ENCODE results near the gene TASP1.

DNA sequence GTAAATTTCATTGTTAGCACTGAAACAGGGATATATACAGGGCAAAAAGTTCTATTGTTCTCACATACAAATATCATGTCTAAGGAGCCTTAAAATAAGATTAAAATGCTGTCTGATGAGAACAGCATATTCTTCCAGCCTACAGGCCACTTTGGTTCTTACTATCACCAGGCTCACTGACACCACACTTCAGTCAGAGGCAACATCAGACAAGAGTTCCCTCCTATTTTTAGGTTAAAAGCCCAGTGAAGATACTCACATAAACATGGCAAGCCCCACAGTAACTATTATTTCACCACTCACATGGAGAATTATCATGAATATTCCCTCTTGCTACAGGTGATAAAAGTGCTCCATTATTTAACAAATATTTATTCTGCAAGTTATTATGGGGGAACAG, 241.9 kb downstream of the TASP1 start:
- TF ChIP-seq, protein P1, sequence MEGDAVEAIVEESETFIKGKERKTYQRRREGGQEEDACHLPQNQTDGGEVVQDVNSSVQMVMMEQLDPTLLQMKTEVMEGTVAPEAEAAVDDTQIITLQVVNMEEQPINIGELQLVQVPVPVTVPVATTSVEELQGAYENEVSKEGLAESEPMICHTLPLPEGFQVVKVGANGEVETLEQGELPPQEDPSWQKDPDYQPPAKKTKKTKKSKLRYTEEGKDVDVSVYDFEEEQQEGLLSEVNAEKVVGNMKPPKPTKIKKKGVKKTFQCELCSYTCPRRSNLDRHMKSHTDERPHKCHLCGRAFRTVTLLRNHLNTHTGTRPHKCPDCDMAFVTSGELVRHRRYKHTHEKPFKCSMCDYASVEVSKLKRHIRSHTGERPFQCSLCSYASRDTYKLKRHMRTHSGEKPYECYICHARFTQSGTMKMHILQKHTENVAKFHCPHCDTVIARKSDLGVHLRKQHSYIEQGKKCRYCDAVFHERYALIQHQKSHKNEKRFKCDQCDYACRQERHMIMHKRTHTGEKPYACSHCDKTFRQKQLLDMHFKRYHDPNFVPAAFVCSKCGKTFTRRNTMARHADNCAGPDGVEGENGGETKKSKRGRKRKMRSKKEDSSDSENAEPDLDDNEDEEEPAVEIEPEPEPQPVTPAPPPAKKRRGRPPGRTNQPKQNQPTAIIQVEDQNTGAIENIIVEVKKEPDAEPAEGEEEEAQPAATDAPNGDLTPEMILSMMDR (IDR thresholded peaks at IDR 0.05) = no peak
- TF ChIP-seq POLR2AphosphoS5 (IDR thresholded peaks at IDR 0.05; ENCODE audit: low read depth, low read length) (no peak), TCF7L2 (IDR thresholded peaks at IDR 0.05; ENCODE audit: low read depth, low read length) (no peak)
- TF ChIP-seq, protein P2, sequence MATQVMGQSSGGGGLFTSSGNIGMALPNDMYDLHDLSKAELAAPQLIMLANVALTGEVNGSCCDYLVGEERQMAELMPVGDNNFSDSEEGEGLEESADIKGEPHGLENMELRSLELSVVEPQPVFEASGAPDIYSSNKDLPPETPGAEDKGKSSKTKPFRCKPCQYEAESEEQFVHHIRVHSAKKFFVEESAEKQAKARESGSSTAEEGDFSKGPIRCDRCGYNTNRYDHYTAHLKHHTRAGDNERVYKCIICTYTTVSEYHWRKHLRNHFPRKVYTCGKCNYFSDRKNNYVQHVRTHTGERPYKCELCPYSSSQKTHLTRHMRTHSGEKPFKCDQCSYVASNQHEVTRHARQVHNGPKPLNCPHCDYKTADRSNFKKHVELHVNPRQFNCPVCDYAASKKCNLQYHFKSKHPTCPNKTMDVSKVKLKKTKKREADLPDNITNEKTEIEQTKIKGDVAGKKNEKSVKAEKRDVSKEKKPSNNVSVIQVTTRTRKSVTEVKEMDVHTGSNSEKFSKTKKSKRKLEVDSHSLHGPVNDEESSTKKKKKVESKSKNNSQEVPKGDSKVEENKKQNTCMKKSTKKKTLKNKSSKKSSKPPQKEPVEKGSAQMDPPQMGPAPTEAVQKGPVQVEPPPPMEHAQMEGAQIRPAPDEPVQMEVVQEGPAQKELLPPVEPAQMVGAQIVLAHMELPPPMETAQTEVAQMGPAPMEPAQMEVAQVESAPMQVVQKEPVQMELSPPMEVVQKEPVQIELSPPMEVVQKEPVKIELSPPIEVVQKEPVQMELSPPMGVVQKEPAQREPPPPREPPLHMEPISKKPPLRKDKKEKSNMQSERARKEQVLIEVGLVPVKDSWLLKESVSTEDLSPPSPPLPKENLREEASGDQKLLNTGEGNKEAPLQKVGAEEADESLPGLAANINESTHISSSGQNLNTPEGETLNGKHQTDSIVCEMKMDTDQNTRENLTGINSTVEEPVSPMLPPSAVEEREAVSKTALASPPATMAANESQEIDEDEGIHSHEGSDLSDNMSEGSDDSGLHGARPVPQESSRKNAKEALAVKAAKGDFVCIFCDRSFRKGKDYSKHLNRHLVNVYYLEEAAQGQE (IDR thresholded peaks at IDR 0.05; ENCODE audit: insufficient read depth in 1 of 2, low read depth in 2 of 2, low read length in 1 of 2) = no peak

All from Panc1 (cell line).